Globus pallidus (tissue), 1 donor: ENCODE results near the gene MSI2.

Experiments used
- DNase-seq: peaks from one replicate; pipeline ENCODE4 v3.0.0-alpha.2; 2015; ENCODE audit warnings: low spot score

Gene MSI2

DNA sequence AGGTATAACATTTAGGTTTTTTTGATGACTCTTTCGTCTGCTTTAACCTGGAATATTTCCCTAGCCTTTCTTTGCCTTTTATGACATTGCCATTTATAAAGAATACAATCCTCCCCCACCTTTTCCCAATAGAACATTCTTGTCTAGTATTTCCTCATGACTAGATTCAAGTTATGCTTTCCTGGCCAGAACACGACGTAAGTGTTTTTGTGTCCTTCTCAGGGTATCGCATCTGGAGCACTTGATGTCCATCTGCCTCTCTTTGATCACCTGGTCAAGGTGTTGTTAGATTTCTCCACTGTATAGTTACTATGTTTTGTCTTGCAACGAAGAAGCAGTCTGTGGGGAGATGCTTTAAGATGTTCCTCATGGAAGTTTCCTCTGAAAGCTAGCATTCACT, 87.4 kb downstream of the MSI2 start:
- DNase-seq, result no peak

GRCh38 chr17:57344261-57344660, 87.9 kb downstream of the MSI2 start:
- DNase-seq, result no peak

DNA sequence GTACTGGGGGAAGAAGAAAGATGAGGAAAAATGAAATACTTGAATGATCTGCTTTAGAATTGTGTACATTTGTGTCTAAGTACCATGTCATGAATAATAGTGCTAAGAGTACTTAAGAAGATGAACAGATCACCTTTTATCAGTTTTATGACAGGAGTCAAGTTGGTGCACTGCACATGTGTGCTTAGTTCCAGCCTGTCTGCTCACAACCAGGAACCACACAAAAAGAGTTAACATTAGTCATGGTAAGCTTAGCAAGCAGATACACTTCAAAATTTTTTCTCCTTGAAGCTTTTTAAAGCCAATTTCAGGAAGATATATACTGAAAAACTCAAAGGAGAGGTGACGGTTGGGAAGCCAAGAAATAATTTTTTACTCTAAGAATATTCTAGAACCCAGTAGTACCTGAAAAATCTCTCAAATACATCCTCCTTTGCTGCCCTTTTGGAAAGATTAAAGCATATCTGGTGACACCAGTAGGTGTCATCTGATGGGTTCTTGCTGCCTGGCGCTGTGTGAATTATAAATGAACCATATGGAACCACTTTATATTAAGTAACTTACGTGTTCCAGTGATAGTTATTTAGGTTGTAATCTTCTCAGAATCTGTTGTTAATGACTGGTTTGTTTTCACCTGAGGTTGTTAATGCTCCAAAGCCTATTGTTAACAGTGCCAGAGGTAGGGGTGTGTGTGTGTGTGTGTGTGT, 93.4 kb downstream of the MSI2 start:
- no peak for DNase-seq

DNA sequence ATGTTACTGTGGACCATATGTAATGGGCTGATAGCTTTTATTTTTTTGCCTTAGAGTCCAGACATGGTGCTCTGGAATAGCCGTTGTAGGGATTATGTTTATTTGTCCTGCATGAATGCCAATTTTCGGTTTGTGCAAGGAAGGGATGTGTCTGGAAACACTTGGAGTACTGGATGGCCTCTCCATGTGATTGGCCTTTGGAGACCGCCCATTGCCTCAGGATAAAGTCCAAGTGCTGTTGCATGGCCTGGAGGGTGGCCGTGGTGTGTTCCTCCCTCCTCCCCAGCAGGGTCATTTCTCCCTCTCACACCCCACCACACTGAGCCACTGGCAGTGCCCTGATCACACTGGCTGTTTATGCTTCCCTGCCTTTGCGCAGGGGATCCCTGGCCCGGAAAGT, 93.9 kb downstream of the MSI2 start:
- DNase-seq, result peak; percentile 52

- DNase-seq, result no peak
These were observed 96.4 kb downstream of the MSI2 start for GRCh38 chr17:57352665-57353175.

DNA sequence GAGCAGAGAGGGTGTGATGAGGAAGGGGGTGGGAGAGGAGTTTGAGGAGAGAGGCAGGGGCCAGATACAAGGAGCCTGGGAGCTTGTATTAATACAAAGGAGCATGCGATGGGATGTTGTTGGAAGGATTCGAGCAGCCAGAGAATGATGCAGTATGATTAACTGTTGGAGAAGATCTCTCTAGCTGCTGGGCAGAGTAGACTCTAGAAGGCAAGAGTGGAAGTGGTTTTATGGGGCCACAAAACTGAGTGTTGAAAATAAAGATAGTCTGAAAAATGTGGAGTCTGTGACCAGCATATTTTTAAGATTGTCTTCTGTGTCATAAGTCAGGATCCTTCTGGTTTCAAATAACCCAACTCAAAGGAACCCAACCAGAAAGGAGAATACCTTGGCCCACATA, 98.3 kb downstream of the MSI2 start:
- DNase-seq, result no peak

DNA sequence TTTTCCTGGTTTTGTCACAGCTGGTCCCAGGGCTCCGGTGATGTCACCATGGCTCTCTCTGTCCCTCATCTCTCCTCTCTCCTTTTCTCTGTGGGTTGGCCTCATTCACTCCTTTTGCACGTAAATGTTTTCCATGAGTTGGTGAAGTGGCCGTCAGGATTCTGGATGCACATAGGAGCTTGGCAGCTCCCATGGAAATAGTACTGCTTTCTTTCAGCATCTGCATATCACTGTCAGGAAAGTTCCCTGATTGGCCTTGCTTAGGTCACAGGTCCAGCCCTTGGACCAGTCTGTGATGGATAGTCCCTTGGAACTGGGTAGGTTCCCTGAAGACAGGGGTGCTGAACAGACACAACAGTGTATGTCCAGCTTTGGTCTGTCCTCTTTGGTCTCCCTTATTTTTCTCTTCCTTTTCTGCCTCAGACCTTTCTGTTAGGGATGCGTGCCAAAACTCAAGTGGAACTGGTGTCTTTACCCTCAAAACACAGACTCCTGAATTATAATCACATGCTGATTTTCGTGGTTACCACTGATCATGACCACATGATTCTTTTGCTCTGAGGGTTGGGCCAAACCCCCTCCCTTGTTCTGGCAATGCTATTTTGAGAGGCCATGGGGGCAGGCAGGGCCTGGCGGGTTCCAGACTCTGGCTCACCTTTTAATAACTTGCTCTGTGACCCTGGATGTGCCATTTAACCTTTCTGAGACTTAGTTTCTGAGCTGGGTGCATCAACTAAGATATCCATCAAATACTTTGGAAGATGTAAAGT, 99.0 kb downstream of the MSI2 start:
- no peak for DNase-seq

DNA sequence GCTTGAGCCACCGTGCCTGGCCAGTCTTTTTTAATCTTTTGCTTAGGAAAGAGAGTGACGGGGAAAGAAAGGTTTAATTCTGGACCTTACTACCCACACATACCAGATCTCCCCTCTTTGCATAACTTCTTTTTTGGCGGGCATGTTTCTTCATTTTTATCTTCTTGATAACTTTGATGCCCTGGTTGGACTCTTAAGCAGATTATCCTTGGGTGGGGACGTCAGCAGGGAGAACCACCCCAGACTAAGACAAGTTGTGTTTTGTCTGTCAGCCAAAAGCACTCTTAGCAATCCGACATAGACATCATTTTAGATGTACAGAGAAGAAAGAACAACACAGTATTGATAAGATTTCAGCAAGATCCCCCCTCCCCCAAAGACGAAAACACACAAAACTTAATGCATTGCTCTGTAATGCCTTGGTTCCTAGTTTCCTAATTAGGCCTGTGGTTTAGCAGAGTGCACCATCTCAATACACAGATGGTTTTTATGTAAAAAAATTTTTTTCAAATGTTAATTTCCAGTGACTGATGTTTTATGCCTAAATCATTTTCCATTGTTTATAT, 99.9 kb downstream of the MSI2 start:
- no peak for DNase-seq

DNA sequence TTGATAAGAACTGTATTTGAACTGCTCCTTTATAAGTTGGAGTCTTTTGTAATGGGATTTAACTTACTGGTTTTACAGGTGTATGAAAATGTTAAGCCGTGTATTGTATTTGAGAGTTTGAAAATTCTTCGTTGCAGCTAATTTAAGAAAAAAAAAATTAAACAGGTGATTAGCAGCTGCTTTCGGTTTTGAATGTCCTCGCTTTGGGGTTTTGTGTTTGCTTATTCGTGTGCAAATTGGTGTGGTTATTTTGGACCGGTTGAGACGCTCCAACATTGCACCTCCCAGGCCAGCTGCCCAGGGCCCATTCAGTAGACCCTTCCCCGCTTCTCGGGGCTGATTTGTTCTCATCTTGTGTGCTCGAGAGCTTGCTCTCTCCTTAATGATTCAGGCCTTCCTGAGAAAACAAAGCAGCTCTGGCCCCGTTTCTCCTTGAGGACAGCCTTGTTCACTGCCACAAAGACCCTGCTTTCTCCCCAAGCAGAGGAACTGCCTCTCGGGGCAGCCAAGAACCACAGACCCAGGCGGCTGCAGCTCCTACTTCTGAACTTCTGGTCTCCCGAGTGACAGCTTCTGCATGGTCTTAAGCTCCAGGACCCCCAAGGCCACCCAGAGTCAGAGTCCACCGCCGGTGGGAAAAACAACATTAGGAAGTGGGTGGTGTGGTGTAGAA, 100.5 kb downstream of the MSI2 start:
- DNase-seq, result peak; percentile 68

DNA sequence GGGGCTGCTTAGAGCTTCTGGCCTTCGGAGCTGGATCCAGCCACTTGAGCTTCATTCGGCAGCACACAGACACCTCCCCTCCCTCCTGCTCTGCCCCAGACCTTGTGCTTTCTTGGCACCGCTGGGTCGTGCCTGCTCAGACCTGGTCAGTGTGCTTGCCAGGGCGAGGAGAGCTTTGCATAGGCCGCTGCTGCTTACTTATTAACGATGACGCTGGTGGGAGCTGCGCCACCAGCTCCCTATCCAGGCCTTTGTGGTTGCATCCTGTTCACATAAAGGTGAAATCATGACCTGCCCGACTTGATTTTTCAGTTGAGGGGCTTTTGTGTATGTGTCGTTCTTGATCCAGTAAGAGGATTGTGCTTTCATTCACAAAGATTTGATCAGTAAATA, 101.1 kb downstream of the MSI2 start:
- DNase-seq, result peak; percentile 74

- no peak for DNase-seq
These were observed 101.6 kb downstream of the MSI2 start for GRCh38 chr17:57357830-57358430.

DNA sequence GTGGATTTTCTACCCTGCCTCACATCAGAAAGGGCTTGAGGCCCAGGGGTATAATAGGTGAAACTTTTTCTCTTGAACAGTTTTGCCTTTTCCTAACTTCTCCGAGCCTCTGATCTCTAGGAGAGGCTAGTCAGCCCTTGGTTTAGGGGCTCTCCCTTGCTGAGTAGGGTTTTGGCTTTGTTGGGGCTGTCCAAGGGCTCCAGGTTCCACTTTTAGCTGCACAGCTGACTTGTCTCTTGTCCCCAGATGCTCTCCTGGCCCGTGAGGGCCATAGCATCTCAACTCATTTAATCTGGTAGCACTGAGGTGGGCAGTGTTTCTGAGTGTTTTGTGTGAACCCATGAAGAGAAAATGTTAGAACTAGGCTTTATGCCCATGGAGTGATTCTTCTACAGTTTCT, 103.9 kb downstream of the MSI2 start:
- DNase-seq, result no peak

DNA sequence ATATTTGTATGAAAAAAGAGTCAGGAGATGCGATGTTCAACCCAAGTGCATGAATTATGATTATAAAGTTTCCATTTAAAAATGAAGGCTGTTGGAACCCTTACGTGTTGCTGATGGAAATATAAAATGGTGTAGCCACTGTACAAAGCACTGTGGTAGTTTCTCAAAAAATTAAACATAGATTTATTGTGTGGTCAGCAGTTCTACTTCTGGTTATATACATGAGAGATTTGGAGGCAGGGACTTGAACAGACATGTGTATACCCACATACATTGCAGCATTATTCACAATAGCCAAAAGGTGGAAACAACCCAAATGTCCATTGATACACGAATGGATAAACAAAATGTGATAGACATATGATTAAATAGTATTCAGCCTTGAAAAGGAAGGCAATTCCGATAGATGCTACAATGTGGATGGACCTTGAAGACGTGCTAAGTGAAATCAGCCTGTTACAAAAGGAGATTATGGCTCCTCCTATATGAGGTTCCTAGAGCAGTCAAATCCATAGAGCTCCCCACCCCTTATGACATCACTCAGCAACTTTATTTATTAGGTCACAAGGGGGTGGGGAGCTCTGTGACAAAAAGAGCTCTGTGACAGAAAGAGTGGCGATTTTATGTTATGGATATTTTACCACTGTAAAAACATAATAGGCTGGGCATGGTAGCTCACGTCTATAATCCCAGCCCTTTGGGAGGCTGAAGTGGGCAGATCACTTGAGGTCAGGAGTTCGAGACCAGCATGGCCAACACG, 106.7 kb downstream of the MSI2 start:
- no peak for DNase-seq

DNA sequence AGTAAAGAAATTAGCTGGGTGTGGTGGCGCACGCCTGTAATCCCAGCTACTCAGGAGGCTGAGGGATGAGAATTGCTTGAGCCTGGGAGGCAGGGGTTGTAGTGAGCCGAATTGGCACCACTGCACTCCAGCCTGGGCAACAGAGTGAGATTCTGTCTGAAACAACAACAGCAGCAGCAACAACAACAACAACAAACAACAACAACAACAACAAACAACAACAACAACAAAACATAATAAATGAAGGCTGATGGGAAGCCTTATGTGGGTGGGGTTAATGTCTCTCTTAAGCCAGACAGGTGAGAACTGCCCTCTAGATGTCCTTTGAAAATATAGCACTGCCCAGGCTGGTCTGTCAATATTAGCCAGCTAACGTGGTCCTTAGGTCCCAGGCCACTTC, 107.3 kb downstream of the MSI2 start:
- DNase-seq, result no peak

- DNase-seq, result no peak
These were observed 107.8 kb downstream of the MSI2 start for GRCh38 chr17:57363998-57364643.

GRCh38 chr17:57365420-57365819, 109.1 kb downstream of the MSI2 start:
- no peak for DNase-seq

GRCh38 chr17:57366177-57366557, 109.8 kb downstream of the MSI2 start:
- no peak for DNase-seq

DNA sequence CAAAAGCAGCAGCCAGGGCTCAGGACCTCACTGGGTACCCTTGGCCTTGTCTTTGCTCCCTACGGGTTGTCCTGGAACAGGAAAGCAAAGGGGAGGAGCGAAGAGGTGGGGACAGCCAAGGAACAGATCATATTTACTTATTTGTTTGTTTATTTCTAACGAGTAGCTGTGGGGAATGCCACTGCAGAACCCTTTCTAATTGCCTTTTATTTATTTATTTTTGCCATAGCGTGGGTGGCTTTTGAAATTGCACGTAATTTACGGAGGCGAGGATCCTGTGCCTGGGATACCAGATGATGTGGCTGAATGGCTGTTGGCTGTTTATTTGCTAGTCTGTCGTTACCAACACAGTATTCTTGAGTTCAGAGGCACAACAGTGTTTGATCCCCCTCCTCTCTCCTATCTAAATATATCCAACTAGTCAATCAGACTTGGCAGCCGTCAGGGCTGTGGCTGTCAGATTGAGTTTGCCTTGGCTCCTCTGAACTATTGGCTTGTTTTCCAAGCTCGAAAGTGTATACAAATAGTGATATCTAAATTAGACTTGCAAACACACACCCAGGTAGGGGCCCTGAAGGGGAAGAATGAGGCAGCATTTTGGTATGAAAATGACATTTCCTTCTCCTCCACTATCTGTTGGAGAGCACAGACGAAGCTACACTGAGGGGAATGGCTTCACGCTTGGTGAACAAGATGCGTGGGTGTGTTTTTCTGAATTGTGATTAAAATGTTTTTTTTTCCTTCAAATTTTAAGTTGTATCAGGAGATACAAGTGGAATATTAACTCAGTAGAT, 110.4 kb downstream of the MSI2 start:
- no peak for DNase-seq

- DNase-seq, result no peak
These were observed 112.5 kb downstream of the MSI2 start for GRCh38 chr17:57368637-57369336.
